ENCODE measurements around the gene ARHGEF28. TPM values are rescaled to one million over a fixed set of nuclear protein-coding genes. Genes with fewer than 3 reads are reported as not detected.

The ARHGEF28 gene
- total and polyA plus RNA-seq, 2 of the 13 experiments (the other 11 are each of a cell fraction or from before 2014, with no cell fraction given) = 17.4 to 34.1 TPM

GRCh38 chr5:73684691-73685090 is 58.7 kb downstream of the ARHGEF28 start:
- no peaks in the 10 kb centered on the region for H4K20me1 ChIP-seq (ENCODE audit: insufficient read depth, low read length)
- H3K9ac ChIP-seq (ENCODE audit: insufficient read depth, low read depth, low read length) = no peak overlapping the region
- POLR2A ChIA-PET = no interaction called here
- no peaks in the 10 kb centered on the region for H3K27me3 ChIP-seq (ENCODE audit: control insufficient read depth in 1 of 2, insufficient read depth in 2 of 2, low read length in 2 of 2)
- in situ Hi-C loops (cut with HindIII; ENCODE audit: extremely low pct_ligation_motif_present, low pct_unique_long_range_greater_than_20kb) (no loop called here), intact Hi-C loops (cut with micrococcal nuclease; ENCODE audit: unreplicated experiment) (no loop called here)
- FAIRE-seq (no peak), DNase-seq (ENCODE audit: low spot score) (no peak), ATAC-seq (no peak)
- 71% methylated on average over 7 of the region's 7 CpGs for WGBS (ENCODE audit: low lambda C conversion rate)
- H3K27ac ChIP-seq (ENCODE audit: extremely low read length, insufficient read depth, low read length) = no peak overlapping the region
- H3K79me2 ChIP-seq (ENCODE audit: insufficient read depth, low read length) = peaks cover 13% of the 10 kb centered on the region
- no peak overlapping the region for H3K4me3 ChIP-seq (replicated peaks in 1 of 3; ENCODE audit: insufficient read depth in 1 of 3, low read depth in 2 of 3, low read length in 3 of 3)
- CTCF ChIA-PET (ENCODE audit: low intra/inter-chr PET ratio, low total read pairs) = no interaction called here
- H3K4me2 ChIP-seq (ENCODE audit: low read depth, low read length) = no peak overlapping the region
- no peak overlapping the region for H2AFZ ChIP-seq (ENCODE audit: low read length)
- H3K9me3 ChIP-seq (ENCODE audit: low read length) = no peaks in the 10 kb centered on the region
- BruUV-seq (replicated peaks) = no TSS peak
- peaks cover 3 to 13% of the 10 kb centered on the region in 2 experiments; a peak in 3 of 5 replicates for H3K36me3 ChIP-seq (replicated peaks in 1 of 2; ENCODE audit: control insufficient read depth in 1 of 2, insufficient read depth in 2 of 2, low read length in 2 of 2)
- peaks cover 5% of the 10 kb centered on the region for H3K4me1 ChIP-seq (ENCODE audit: insufficient read depth, low read length)
- TF ChIP-seq MZF1 (CRISPR knock-in tag; IDR thresholded peaks at IDR 0.05; ENCODE audit: borderline replicate concordance) = no peak
- no peak for TF ChIP-seq ZNF331 (CRISPR knock-in tag; IDR thresholded peaks at IDR 0.05)
- TF ChIP-seq MLX (CRISPR knock-in tag; IDR thresholded peaks at IDR 0.05) = no peak
- TF ChIP-seq ZNF883 (CRISPR knock-in tag; IDR thresholded peaks at IDR 0.05; ENCODE audit: not compliant biosample characterization) = no peak
- TF ChIP-seq BCL3 (CRISPR knock-in tag; IDR thresholded peaks at IDR 0.05) = no peak
- TF ChIP-seq ELF1 (CRISPR knock-in tag; IDR thresholded peaks at IDR 0.05) = no peak
- no peak for TF ChIP-seq TAF15 (IDR thresholded peaks at IDR 0.05; ENCODE audit: low read depth, low read length, poor library complexity, severe bottlenecking)
- TF ChIP-seq ZKSCAN1 (IDR thresholded peaks at IDR 0.05; ENCODE audit: low read length) = no peak
- no peak for TF ChIP-seq KAT2B (IDR thresholded peaks at IDR 0.05; ENCODE audit: borderline replicate concordance, low read depth, low read length)
- no peak for TF ChIP-seq ZNF318 (CRISPR knock-in tag; IDR thresholded peaks at IDR 0.05)
- TF ChIP-seq PBX3 (CRISPR knock-in tag; IDR thresholded peaks at IDR 0.05; ENCODE audit: borderline replicate concordance) = no peak
- TF ChIP-seq CC2D1A (CRISPR knock-in tag; IDR thresholded peaks at IDR 0.05) = no peak
- no peak for TF ChIP-seq CENPBD1 (CRISPR knock-in tag; IDR thresholded peaks at IDR 0.05; ENCODE audit: borderline replicate concordance, low read depth)
